Panc1 (cell line): ENCODE data around the gene GRM7.

Source experiments
- CTCF ChIP-seq: fragments of 450-650 bp; IDR thresholded peaks from 2 replicates; pipeline ENCODE4 v1.5.1; 2017; ENCODE audit warnings: mild to moderate bottlenecking
- POLR2AphosphoS5 ChIP-seq: IDR thresholded peaks from 2 replicates; pipeline ENCODE4 v1.6.1; 2012; ENCODE audit warnings: mild to moderate bottlenecking, low read depth, low read length, moderate library complexity

- TF ChIP-seq CTCF, result no peak
- no peak for TF ChIP-seq POLR2AphosphoS5
Observed at GRCh38 chr3:7193269-7193668, 332.4 kb downstream of the GRM7 start.
